GM19372 (cell line): ENCODE results near the gene KCNH2.

Source experiments
- ATAC-seq: cut with Tn5 transposase; IDR thresholded peaks from one replicate; pipeline ENCODE4 v1.9.1; 2021; ENCODE audit warnings: mild to moderate bottlenecking, low read depth, moderate library complexity; ENCODE audit not compliant: unreplicated experiment

Gene KCNH2

GRCh38 chr7:150939466-150939865 lies 38.7 kb downstream of the KCNH2 start:
- no peak for ATAC-seq

GRCh38 chr7:150939052-150939451 lies 39.1 kb downstream of the KCNH2 start:
- no peak for ATAC-seq

- ATAC-seq = no peak
Observed at GRCh38 chr7:150938566-150938965, 39.6 kb downstream of the KCNH2 start.

GRCh38 chr7:150937848-150938561 lies 40.1 kb downstream of the KCNH2 start:
- ATAC-seq = no peak

GRCh38 chr7:150936018-150936417 lies 42.1 kb downstream of the KCNH2 start:
- no peak for ATAC-seq

- no peak for ATAC-seq
Observed at GRCh38 chr7:150935149-150935548, 43.0 kb downstream of the KCNH2 start.

- ATAC-seq = no peak
Observed at GRCh38 chr7:150934045-150934766, 43.9 kb downstream of the KCNH2 start.

GRCh38 chr7:150931199-150931869 lies 46.8 kb downstream of the KCNH2 start:
- no peak for ATAC-seq

GRCh38 chr7:150928541-150928940 lies 49.6 kb downstream of the KCNH2 start:
- ATAC-seq = no peak

- ATAC-seq = no peak
Observed at GRCh38 chr7:150927956-150928344, 50.2 kb downstream of the KCNH2 start.

- ATAC-seq = no peak
Observed at GRCh38 chr7:150927157-150927955, 50.8 kb downstream of the KCNH2 start.

GRCh38 chr7:150926066-150926465 lies 52.1 kb downstream of the KCNH2 start:
- no peak for ATAC-seq

GRCh38 chr7:150924369-150924781 lies 53.7 kb downstream of the KCNH2 start:
- ATAC-seq = no peak

GRCh38 chr7:150923802-150924201 lies 54.3 kb downstream of the KCNH2 start:
- no peak for ATAC-seq

GRCh38 chr7:150923196-150923595 lies 54.9 kb downstream of the KCNH2 start:
- no peak for ATAC-seq

GRCh38 chr7:150919160-150919559 lies 59.0 kb downstream of the KCNH2 start:
- ATAC-seq = no peak

GRCh38 chr7:150918378-150918777 lies 59.7 kb downstream of the KCNH2 start:
- ATAC-seq = no peak

- no peak for ATAC-seq
Observed at GRCh38 chr7:150917969-150918368, 60.2 kb downstream of the KCNH2 start.

- no peak for ATAC-seq
Observed at GRCh38 chr7:150916670-150917069, 61.5 kb downstream of the KCNH2 start.

GRCh38 chr7:150914966-150915365 lies 63.2 kb downstream of the KCNH2 start:
- ATAC-seq = no peak

GRCh38 chr7:150914196-150914595 lies 63.9 kb downstream of the KCNH2 start:
- no peak for ATAC-seq
